KMS-11 (cell line): ENCODE results near the gene ACSF3.

Experiments used
- H2AFZ ChIP-seq: fragments of 200-600 bp; sonication (generic); 2 replicates; pipeline ENCODE4 v1.6.1; 2016; ENCODE audit warnings: antibody characterized with exemption, mixed run types, low read depth
- H3K27ac ChIP-seq: fragments of 200-600 bp; sonication (generic); 2 replicates; pipeline ENCODE4 v1.6.1; 2016; ENCODE audit warnings: mild to moderate bottlenecking, mixed run types
- H3K27me3 ChIP-seq: fragments of 200-600 bp; sonication (generic); 2 replicates; pipeline ENCODE4 v1.6.1; 2017; ENCODE audit warnings: mild to moderate bottlenecking, low read depth, mixed run types, moderate library complexity; ENCODE audit not compliant: insufficient read depth
- H3K36me3 ChIP-seq: fragments of 200-600 bp; sonication (generic); 2 replicates; pipeline ENCODE4 v1.6.1; 2017; ENCODE audit warnings: mild to moderate bottlenecking, mixed run types; ENCODE audit not compliant: insufficient read depth
- H3K4me1 ChIP-seq: fragments of 200-600 bp; sonication (generic); 2 replicates; pipeline ENCODE4 v1.6.1; 2016; ENCODE audit warnings: mild to moderate bottlenecking, low read depth, mixed run types; ENCODE audit not compliant: poor library complexity, severe bottlenecking
- H3K4me2 ChIP-seq: fragments of 200-600 bp; sonication (generic); 2 replicates; pipeline ENCODE4 v1.7.0; 2016; ENCODE audit warnings: mild to moderate bottlenecking, mixed run types
- H3K4me3 ChIP-seq: fragments of 200-600 bp; sonication (generic); IDR thresholded peaks from 2 replicates; pipeline ENCODE4 v1.6.1; 2017; ENCODE audit warnings: low read depth, low read length, mixed read lengths; ENCODE audit not compliant: insufficient read depth
- H3K79me2 ChIP-seq: fragments of 200-600 bp; sonication (generic); 2 replicates; pipeline ENCODE4 v1.6.1; 2016; ENCODE audit warnings: low read depth, mixed run types; ENCODE audit not compliant: insufficient read depth
- H3K9ac ChIP-seq: fragments of 200-600 bp; sonication (generic); 2 replicates; pipeline ENCODE4 v1.6.1; 2016; ENCODE audit warnings: mild to moderate bottlenecking, mixed run types
- H4K20me1 ChIP-seq: fragments of 200-600 bp; sonication (generic); 2 replicates; pipeline ENCODE4 v1.6.1; 2016; ENCODE audit warnings: mild to moderate bottlenecking, mixed run types; ENCODE audit not compliant: insufficient read depth
- CTCF ChIP-seq: fragments of 200-600 bp; sonication (generic); conservative IDR thresholded peaks from 2 replicates; pipeline ENCODE4 v1.6.1; 2017; ENCODE audit warnings: low read depth, mild to moderate bottlenecking, antibody characterized with exemption, low read length, moderate library complexity, mixed read lengths

ACSF3 gene

GRCh38 chr16:89199241-89200123 is 105.8 kb downstream of the ACSF3 start:
- H3K27ac ChIP-seq: no peak overlapping the region
- no peak for TF ChIP-seq CTCF
- no peak overlapping the region for H3K4me3 ChIP-seq

GRCh38 chr16:89200124-89200849 is 106.6 kb downstream of the ACSF3 start, which contains the start of gene SLC22A31:
TSS of gene SLC22A31 (minus strand) at chr16:89200537. CDS start at chr16:89200501, 36 bp downstream.
- Histone ChIP-seq H3K27ac (no peak within 1 kb of the TSS), H3K9ac (no peak within 1 kb of the TSS), H3K4me1 (no peaks in the 10 kb centered on the region), H3K79me2 (no peaks in the 10 kb centered on the region), H4K20me1 (no peaks in the 10 kb centered on the region), H3K36me3 (no peaks in the 10 kb centered on the region), H3K4me2 (no peak within 1 kb of the TSS), H3K27me3 (peaks cover 53% of the 10 kb centered on the region), H3K4me3 (no peak within 1 kb of the TSS), H2AFZ (no peak within 1 kb of the TSS)
- TF ChIP-seq CTCF: no peak

More at GRCh38 chr16:89199241-89200123, 105.8 kb downstream of the ACSF3 start:
- H3K27me3 ChIP-seq: peaks cover 45% of the 10 kb centered on the region
- H3K79me2 ChIP-seq: no peaks in the 10 kb centered on the region
- H2AFZ ChIP-seq: no peak overlapping the region
- H4K20me1 ChIP-seq: no peaks in the 10 kb centered on the region
- H3K9ac ChIP-seq: no peak overlapping the region
- no peaks in the 10 kb centered on the region for H3K36me3 ChIP-seq
- H3K4me1 ChIP-seq: no peaks in the 10 kb centered on the region
- H3K4me2 ChIP-seq: no peak overlapping the region

GRCh38 chr16:89200850-89201411 is 107.3 kb downstream of the ACSF3 start:
- H3K4me1 ChIP-seq: no peaks in the 10 kb centered on the region
- no peaks in the 10 kb centered on the region for H3K36me3 ChIP-seq
- no peaks in the 10 kb centered on the region for H4K20me1 ChIP-seq
- H3K9ac ChIP-seq: no peak overlapping the region
- no peak overlapping the region for H3K4me2 ChIP-seq
- no peak overlapping the region for H2AFZ ChIP-seq
- H3K79me2 ChIP-seq: no peaks in the 10 kb centered on the region
- peaks cover 58% of the 10 kb centered on the region for H3K27me3 ChIP-seq
- H3K27ac ChIP-seq: no peak overlapping the region
- no peak overlapping the region for H3K4me3 ChIP-seq
- TF ChIP-seq CTCF: no peak

- Histone ChIP-seq H3K9ac (no peak overlapping the region), H4K20me1 (no peaks in the 10 kb centered on the region), H3K27ac (no peak overlapping the region), H3K79me2 (no peaks in the 10 kb centered on the region), H2AFZ (no peak overlapping the region), H3K4me2 (no peak overlapping the region), H3K27me3 (peaks cover 66% of the 10 kb centered on the region), H3K36me3 (no peaks in the 10 kb centered on the region), H3K4me1 (no peaks in the 10 kb centered on the region), H3K4me3 (no peak overlapping the region)
- no peak for TF ChIP-seq CTCF
Measured at GRCh38 chr16:89201439-89202377, 108.1 kb downstream of the ACSF3 start.
